Fibroblast of lung (primary cell): ENCODE measurements around the gene UBAC1.

Source experiments
- CTCF ChIP-seq, 2 donors: IDR thresholded peaks in 1 of 2; conservative IDR thresholded peaks in 1 of 2; 1 replicate in 1 of 2; 2 replicates in 1 of 2; pipeline ENCODE4 v1.5.1; 2011 to 2012; ENCODE audit warnings: low read length in 2 of 2, control low read depth in 1 of 2, inconsistent platforms in 1 of 2, low read depth in 1 of 2, mild to moderate bottlenecking in 1 of 2
- EZH2 ChIP-seq: IDR thresholded peaks from 2 replicates; pipeline ENCODE4 v1.5.1; 2012; ENCODE audit warnings: low read length, control low read depth, mild to moderate bottlenecking; ENCODE audit errors: missing control alignments

- TF ChIP-seq CTCF (conservative IDR thresholded peaks at IDR 0.05 in 1 of 2, IDR thresholded peaks at IDR 0.05 in 1 of 2; ENCODE audit: low read depth in 1 of 2, low read length in 2 of 2) = no peak
- TF ChIP-seq EZH2 = no peak
Observed at GRCh38 chr9:135887021-135887507, 74.1 kb downstream of the UBAC1 start.
